Endodermal cell (in vitro differentiated cells): Measurements from ENCODE around the gene USP31. TPM values are rescaled to one million over a fixed set of nuclear protein-coding genes. Genes with fewer than 3 reads are reported as not detected.

ENCODE experiments used
- DNase-seq: peaks from one replicate; pipeline ENCODE4 v3.0.0-alpha.2; 2017
- H3K27ac ChIP-seq: 2 replicates; pipeline ENCODE4 v1.5.1; 2013; ENCODE audit warnings: mild to moderate bottlenecking, low read depth, low read length, moderate library complexity
- H3K27me3 ChIP-seq: 2 replicates; pipeline ENCODE4 v1.6.1; 2013; ENCODE audit warnings: mild to moderate bottlenecking, low read length, moderate library complexity; ENCODE audit not compliant: insufficient read depth, control insufficient read depth, poor library complexity, severe bottlenecking
- H3K36me3 ChIP-seq: 2 replicates; pipeline ENCODE4 v1.7.0; 2013; ENCODE audit warnings: mild to moderate bottlenecking, low read length, moderate library complexity; ENCODE audit not compliant: control insufficient read depth, insufficient read depth
- H3K4me1 ChIP-seq: one replicate; pipeline ENCODE4 v1.7.0; 2013; ENCODE audit warnings: low read length; ENCODE audit not compliant: control insufficient read depth, insufficient read depth
- H3K4me3 ChIP-seq: 2 replicates; pipeline ENCODE4 v1.5.1; 2013; ENCODE audit warnings: mild to moderate bottlenecking, low read length, moderate library complexity
- H3K9ac ChIP-seq: 2 replicates; pipeline ENCODE4 v1.6.1; 2013; ENCODE audit warnings: mild to moderate bottlenecking, low read length, moderate library complexity; ENCODE audit not compliant: poor library complexity, severe bottlenecking; ENCODE audit errors: extremely low read depth
- H3K9me3 ChIP-seq: 2 replicates; pipeline ENCODE4 v1.6.1; 2013; ENCODE audit warnings: mild to moderate bottlenecking, low read length, moderate library complexity; ENCODE audit not compliant: control insufficient read depth
- H3K27ac Mint-ChIP-seq: 2 replicates; pipeline ENCODE4 v1.8.0; 2020; ENCODE audit warnings: mixed read lengths
- H3K27me3 Mint-ChIP-seq: 2 replicates; pipeline ENCODE4 v1.8.0; 2021; ENCODE audit warnings: mild to moderate bottlenecking, mixed read lengths; ENCODE audit not compliant: insufficient read depth
- H3K36me3 Mint-ChIP-seq: 2 replicates; pipeline ENCODE4 v1.8.0; 2020; ENCODE audit warnings: low read depth, mixed read lengths
- H3K4me1 Mint-ChIP-seq: 2 replicates; pipeline ENCODE4 v1.8.0; 2020; ENCODE audit warnings: mixed read lengths
- H3K4me3 Mint-ChIP-seq: 2 replicates; pipeline ENCODE4 v1.8.0; 2020; ENCODE audit warnings: mild to moderate bottlenecking, moderate library complexity, mixed read lengths
- H3K9me3 Mint-ChIP-seq: 2 replicates; pipeline ENCODE4 v1.8.0; 2020; ENCODE audit warnings: mild to moderate bottlenecking, mixed read lengths
- WGBS, 2 experiments: methylation state at CpG; one replicate each; pipeline versions ENCODE4 v1.1.5 to v1.1.7; 2013; ENCODE audit warnings: missing lambda C conversion rate in 2 of 2, mixed read lengths in 1 of 2; ENCODE audit not compliant: insufficient coverage in 1 of 2, insufficient read length in 1 of 2; 5-methylcytosine and 5-hydroxymethylcytosine counted together
- total RNA-seq, 2 donors: library from RNA; stranded (reverse); fragmentation: NEBNext Ultra II Directional in 1 of 2; extraction: Animal tissue kit (Norgen Biotek cat#: 25700) in 1 of 2; gene quantifications; 2 replicates in 1 of 2; 3 replicates in 1 of 2; pipeline ENCODE4 v1.2.1, GENCODE V29; 2021
- TF ChIP-seq, protein P1 (sequence below): fragments of 200-600 bp; sonication (generic); conservative IDR thresholded peaks from 2 replicates; pipeline ENCODE4 v1.5.0; 2021; ENCODE audit warnings: antibody characterized with exemption, mild to moderate bottlenecking

USP31 gene
- total RNA-seq, 2 donors from 2014 or later: 19.9 to 22.1 TPM

DNA sequence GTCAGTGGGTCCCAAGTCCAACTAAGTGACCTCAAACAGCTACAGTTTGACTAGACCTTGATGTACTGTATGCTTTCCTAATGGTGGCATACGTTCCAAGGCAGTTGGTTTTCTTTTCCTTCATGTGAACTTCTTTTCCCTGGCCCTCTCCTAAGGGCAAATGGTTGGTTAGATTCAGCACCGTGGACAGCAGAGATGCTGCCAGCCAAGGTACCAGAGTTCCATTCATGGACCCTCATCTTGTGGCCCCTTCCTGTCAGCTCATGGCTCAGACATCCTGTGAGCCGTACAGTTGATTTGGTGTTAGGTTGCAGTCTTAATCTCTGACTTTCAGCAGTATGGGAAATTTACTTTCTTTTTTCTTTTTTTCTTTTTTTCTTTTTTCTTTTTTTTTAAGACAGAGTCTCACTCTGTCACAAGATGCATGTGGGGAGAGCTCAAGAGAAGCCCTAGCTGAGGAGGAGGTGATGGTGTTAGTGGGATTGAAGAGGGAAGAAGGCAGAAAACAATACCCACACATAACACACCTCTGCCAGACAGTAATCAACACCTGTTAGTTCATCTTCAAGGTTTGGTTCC is 122.4 kb downstream of the USP31 start:
- Mint-ChIP-seq H3K9me3 (no peaks in the 10 kb centered on the region), H3K27ac (no peak overlapping the region), H3K4me1 (peaks cover 2% of the 10 kb centered on the region), H3K27me3 (peaks cover 5% of the 10 kb centered on the region), H3K4me3 (no peak overlapping the region), H3K36me3 (no peaks in the 10 kb centered on the region)
- H3K36me3 ChIP-seq: no peaks in the 10 kb centered on the region
- no peaks in the 10 kb centered on the region for H3K9me3 ChIP-seq
- peak; percentile 88 for DNase-seq
- no peak overlapping the region for H3K27ac ChIP-seq
- TF ChIP-seq, protein P1, sequence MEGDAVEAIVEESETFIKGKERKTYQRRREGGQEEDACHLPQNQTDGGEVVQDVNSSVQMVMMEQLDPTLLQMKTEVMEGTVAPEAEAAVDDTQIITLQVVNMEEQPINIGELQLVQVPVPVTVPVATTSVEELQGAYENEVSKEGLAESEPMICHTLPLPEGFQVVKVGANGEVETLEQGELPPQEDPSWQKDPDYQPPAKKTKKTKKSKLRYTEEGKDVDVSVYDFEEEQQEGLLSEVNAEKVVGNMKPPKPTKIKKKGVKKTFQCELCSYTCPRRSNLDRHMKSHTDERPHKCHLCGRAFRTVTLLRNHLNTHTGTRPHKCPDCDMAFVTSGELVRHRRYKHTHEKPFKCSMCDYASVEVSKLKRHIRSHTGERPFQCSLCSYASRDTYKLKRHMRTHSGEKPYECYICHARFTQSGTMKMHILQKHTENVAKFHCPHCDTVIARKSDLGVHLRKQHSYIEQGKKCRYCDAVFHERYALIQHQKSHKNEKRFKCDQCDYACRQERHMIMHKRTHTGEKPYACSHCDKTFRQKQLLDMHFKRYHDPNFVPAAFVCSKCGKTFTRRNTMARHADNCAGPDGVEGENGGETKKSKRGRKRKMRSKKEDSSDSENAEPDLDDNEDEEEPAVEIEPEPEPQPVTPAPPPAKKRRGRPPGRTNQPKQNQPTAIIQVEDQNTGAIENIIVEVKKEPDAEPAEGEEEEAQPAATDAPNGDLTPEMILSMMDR: no peak
- no peaks in the 10 kb centered on the region for H3K4me1 ChIP-seq
- WGBS, 2 experiments: 52 to 78% methylated on average over 1 to 3 of the region's 3 CpGs
- H3K9ac ChIP-seq: no peak overlapping the region
- H3K27me3 ChIP-seq: no peaks in the 10 kb centered on the region
- H3K4me3 ChIP-seq: no peak overlapping the region

DNA sequence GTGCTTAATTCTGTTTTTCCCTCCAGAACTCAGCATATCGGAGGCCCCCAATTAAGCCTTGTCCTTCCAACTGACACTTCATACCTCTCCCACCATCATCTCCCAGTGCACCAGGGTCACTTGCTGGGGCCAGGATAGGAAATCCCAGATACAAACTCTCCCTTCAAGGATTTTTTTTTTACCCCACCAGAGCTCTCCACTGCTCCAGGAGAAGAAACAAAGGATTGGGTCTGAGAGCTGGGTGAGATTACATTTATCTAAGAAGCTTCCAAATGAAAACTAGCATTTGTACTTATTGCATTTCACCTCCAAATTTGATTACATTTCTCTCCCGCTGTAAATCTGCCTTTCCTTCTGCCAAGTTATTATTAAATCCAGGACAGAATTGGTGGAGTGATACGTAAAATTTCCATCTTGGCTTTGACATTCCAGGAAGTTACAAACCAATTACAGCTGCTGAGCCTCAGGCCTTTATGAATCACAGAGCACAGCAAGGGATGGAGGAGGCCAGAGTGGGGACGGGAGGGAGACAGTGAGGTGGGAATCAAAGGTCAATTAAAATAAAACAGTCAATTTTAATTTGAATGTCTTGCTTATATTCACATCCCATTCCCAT is 123.5 kb downstream of the USP31 start:
- no peaks in the 10 kb centered on the region for H3K9me3 Mint-ChIP-seq
- WGBS, 2 experiments: 67 to 84% methylated on average over 1 to 4 of the region's 4 CpGs
- no peak overlapping the region for H3K4me3 Mint-ChIP-seq
- Histone ChIP-seq H3K4me1 (no peaks in the 10 kb centered on the region), H3K9me3 (no peaks in the 10 kb centered on the region), H3K9ac (no peak overlapping the region), H3K27ac (no peak overlapping the region), H3K4me3 (no peak overlapping the region), H3K27me3 (no peaks in the 10 kb centered on the region), H3K36me3 (no peaks in the 10 kb centered on the region)
- H3K4me1 Mint-ChIP-seq: peaks cover 2% of the 10 kb centered on the region
- peaks cover 11% of the 10 kb centered on the region for H3K27me3 Mint-ChIP-seq
- no peak for DNase-seq
- TF ChIP-seq, protein P1: no peak
- no peaks in the 10 kb centered on the region for H3K36me3 Mint-ChIP-seq
- H3K27ac Mint-ChIP-seq: no peak overlapping the region

DNA sequence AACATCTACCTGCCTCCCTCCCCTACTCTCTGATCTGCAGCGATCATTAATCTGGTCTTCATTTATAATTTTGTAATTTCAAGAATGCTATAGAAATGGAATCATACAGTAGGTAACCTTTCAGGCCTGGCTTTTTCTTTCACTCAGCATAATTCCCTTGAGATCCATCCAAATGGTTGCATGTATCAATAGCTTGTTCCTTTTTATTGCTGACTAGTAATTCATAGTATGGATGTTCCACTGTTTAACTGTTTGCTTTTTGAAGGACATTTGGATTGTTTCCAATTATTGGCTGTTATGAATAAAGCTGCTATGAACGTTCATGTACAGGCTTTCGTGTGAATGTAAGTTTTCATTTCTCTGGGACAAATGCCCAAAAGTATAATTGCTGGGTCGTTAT is 125.2 kb downstream of the USP31 start:
- Mint-ChIP-seq H3K27me3 (peaks cover 11% of the 10 kb centered on the region), H3K27ac (no peak overlapping the region), H3K36me3 (no peaks in the 10 kb centered on the region), H3K4me3 (no peak overlapping the region), H3K4me1 (peaks cover 2% of the 10 kb centered on the region), H3K9me3 (no peaks in the 10 kb centered on the region)
- Histone ChIP-seq H3K27ac (no peak overlapping the region), H3K36me3 (no peaks in the 10 kb centered on the region), H3K27me3 (no peaks in the 10 kb centered on the region), H3K4me3 (no peak overlapping the region), H3K4me1 (no peaks in the 10 kb centered on the region), H3K9ac (no peak overlapping the region), H3K9me3 (no peaks in the 10 kb centered on the region)
- 89 to 96% methylated on average over 3 to 4 of the region's 4 CpGs for WGBS, 2 experiments
- no peak for DNase-seq
- TF ChIP-seq, protein P1: no peak
